NCI-H1417 (cell line): ENCODE results near the gene WAC.
"Not testable (repeated sequence)": the region's sequence is repeated elsewhere in the genome, so short reads cannot be mapped to it uniquely, and the experiment has no call there.

Experiments used
- DNase-seq, 3 experiments: peaks; one replicate each; lab custom pipeline; 2025; lab: John Stamatoyannopoulos, UW

The WAC gene

GRCh38 chr10:28612877-28613276 is 80.0 kb downstream of the WAC start:
- DNase-seq, result no peak

GRCh38 chr10:28616514-28616913 is 83.6 kb downstream of the WAC start:
- no peak for DNase-seq

DNA sequence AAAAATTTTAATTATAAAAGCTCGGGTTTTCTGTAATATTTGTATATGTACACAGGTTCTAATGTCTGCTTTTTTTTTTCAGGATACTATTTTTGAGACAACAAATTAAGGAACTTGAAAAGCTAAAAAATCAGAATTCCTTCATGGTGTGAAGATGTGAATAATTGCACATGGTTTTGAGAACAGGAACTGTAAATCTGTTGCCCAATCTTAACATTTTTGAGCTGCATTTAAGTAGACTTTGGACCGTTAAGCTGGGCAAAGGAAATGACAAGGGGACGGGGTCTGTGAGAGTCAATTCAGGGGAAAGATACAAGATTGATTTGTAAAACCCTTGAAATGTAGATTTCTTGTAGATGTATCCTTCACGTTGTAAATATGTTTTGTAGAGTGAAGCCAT is 86.5 kb downstream of the WAC start:
- no peak for DNase-seq

GRCh38 chr10:28620251-28620650 is 87.3 kb downstream of the WAC start:
- DNase-seq, result peak in 1 of 3 experiments; percentile 2

GRCh38 chr10:28623483-28623882 is 90.6 kb downstream of the WAC start:
- no peak for DNase-seq

- DNase-seq, result peak in 1 of 3 experiments; percentile 12
Measured at GRCh38 chr10:28624351-28624750, 91.4 kb downstream of the WAC start.

GRCh38 chr10:28627102-28627501 is 94.2 kb downstream of the WAC start:
- peak in 1 of 3 experiments; percentile 4 for DNase-seq

DNA sequence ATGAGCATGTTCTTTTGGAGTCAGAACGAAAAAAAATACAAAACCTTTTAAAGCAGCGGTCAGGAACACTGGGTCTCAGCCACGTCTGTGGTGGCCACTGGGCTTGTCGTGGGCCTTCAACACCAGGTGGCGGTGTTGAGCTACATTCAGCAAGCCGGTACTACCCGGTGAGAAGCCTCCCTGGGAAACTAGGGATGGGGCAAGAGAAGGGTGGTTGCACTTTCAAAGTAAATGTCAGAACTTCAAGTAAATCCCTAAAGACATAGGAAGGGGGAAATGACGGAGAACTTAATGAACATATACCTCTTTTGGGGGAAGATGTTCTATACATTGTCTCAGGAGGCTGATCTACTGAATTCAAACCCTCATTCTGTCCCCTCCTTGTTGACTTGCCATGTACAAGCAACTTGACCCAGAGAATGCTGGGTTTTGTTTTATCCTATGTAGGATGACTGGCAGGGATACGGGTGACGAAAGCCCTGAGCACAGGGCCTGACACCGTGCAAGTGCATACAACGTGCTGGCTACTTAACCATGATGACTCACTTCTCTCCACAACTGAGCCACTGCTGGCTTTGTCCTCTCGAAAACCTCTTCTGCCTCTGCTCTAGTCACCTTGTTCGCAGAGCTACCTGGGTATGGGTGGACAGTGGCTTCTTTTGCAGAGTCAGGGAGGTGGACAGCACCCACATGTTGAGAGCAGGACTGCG is 95.4 kb downstream of the WAC start:
- DNase-seq, result peak; percentile 35 to 75 (median 56)

DNA sequence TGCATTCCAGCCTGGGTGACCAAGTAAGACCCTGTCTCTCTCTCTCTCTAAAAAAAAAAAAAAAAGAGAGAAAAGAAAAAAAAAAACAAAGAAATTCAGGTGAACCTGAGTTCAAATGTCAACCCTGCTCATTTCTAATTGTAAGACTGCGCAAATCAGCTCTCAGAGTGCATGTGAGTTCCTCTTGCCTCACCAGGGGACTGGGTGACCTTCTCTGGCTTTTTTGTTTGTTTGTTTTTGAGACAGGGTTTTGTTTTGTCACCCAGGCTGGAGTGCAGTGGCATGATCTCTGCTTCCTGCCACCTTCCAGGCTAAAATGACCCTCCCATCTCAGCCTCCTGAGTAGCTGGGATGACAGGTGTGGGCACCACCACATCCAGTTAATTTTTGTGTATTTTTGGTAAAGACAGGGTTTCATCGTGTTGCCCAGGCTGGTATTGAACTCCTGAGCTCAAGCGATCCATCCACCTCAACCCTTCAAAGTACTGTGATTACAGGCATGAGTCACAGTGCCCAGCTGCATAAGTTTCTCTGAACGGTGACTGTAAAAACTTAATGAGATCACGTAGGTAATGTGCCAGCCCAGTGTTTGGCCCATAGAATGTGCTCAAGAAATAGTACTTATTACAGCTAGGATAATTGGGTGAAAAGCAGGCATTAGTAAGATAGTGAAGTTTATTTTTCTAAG is 99.1 kb downstream of the WAC start:
- no peak for DNase-seq

GRCh38 chr10:28632584-28632945 is 99.6 kb downstream of the WAC start:
- no peak for DNase-seq

GRCh38 chr10:28633750-28634149 is 100.8 kb downstream of the WAC start:
- no peak for DNase-seq

GRCh38 chr10:28637346-28637745 is 104.4 kb downstream of the WAC start:
- DNase-seq, result no peak

GRCh38 chr10:28638392-28638791 is 105.5 kb downstream of the WAC start:
- no peak for DNase-seq

- DNase-seq, result no peak
Measured at GRCh38 chr10:28640551-28640950, 107.6 kb downstream of the WAC start.

DNA sequence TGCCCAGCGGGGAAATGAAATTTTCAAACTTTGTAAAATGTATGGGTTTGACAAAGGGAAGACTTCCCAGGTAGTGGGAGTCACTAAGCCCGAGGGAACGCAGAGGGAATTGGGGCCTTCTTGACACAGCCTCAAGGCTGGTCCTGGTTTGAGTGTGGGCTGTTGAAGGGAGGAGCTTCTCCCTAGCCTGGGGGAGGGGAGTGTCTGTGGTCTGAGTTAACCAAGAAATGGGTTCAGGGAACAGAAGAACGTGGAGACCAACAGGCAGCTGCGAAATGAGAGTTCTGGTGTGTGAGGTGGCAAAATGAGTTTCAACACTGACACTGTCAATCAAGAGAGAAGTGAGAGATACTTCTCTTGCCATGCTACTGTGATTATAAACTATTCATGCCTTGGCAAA is 111.7 kb downstream of the WAC start:
- no peak for DNase-seq

- no peak for DNase-seq
Measured at GRCh38 chr10:28652106-28652505, 119.2 kb downstream of the WAC start.

DNA sequence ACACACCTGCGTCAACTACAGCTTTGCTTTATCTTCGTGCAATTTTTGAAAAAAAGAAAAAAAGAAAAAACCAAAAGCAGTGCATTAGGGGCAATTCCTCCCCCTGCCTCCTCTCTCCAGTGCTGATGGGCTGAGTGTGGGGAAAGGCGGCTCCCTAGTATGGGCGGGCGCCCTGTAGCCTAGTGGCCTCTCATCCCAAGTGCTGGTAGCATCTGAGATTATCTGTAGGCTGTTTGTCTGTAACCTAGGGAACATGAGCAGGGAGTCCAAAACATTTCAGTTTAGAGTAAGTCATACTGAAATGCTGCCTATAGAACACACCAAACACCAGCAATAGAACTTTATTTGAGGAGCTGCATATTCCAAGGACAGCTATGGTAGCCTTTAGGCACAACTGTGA is 119.8 kb downstream of the WAC start:
- DNase-seq, result no peak

DNA sequence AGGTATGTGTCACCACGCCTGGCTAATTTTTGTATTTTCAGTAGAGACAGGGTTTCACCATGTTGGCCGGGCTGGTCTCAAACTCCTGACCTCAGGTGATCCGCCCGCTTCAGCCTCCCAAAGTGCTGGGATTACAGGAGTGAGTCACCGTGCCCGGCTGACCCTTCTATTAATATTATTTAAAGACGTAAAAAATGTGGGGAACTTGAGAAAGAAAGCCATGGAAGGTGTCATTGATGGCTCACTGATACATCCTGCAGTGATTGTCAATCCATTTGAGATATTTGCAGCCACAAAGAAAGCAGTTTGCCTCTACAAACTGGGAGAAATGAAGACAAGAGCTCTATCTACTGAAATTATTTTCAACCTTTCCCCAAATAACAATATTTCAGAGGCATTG is 125.9 kb downstream of the WAC start:
- not testable (repeated sequence) for DNase-seq

GRCh38 chr10:28661035-28661434 is 128.1 kb downstream of the WAC start:
- no peak for DNase-seq

GRCh38 chr10:28663576-28664368 is 130.9 kb downstream of the WAC start:
- DNase-seq, result peak; percentile 65 to 86 (median 78)

DNA sequence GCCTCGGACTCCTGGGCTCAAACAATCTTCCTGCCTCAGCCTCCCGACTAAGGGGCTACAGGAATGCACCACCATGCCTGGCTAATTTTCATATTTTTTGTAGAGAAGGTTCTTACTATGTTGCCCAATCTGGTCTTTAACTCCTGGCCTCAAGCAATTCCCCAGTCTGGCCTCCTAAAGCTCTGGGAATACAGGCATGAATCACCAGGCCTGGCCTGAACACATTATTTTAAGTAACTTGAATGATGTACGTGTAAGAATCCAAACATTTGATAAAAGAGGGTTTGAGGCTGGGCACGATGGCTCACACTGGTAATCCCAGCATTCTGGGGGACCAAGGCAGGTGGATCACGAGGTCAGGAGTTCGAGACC is 131.4 kb downstream of the WAC start:
- no peak for DNase-seq

- no peak for DNase-seq
Measured at GRCh38 chr10:28666751-28667467, 134.0 kb downstream of the WAC start.
